HG03135 (cell line): ENCODE measurements around the gene MAPRE3.

Experiments used
- ATAC-seq: cut with Tn5 transposase; IDR thresholded peaks from one replicate; pipeline ENCODE4 v1.9.1; 2021; ENCODE audit warnings: mild to moderate bottlenecking, moderate library complexity; ENCODE audit not compliant: unreplicated experiment

Gene MAPRE3

GRCh38 chr2:27038631-27039339 is 68.3 kb downstream of the MAPRE3 start:
- no peak for ATAC-seq

DNA sequence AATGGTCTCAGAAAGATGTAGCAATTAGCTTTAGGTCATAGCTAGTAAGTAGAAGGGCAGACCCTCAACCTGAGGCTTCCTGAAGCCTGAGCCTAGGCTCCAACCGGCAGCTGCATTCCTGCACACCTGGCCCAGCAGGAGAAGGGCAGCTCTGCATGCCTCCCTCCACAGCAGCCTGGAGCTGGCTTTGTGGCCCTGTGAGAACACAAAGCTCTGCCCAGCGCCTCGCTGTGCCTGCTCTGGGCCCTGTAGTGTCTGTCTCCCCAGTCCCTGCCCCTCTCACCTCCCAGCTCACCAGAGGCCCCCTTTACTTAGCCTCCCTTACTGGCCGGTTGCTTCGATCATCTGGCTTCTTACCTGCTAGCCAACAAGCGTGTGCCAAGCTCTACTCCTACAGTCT is 69.0 kb downstream of the MAPRE3 start:
- ATAC-seq, result no peak

DNA sequence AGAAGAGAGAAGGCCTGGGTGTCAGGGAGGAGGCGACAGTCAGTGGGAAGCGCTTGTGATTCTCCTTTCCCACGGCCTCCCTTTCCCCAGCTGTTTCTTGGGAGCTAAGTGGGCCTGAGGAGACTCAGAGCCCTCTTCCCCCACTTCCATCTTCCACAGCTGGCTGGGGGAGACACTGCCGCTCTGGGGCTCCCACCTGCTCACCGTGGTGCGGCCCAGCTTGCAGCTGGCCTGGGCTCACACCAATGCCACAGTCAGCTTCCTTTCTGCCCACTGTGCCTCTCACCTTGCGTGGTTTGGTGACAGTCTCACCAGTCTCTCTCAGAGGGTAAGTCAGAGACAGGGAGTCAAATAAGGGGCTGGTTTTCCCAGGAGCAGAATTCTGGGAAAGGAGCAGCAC is 69.4 kb downstream of the MAPRE3 start:
- no peak for ATAC-seq

DNA sequence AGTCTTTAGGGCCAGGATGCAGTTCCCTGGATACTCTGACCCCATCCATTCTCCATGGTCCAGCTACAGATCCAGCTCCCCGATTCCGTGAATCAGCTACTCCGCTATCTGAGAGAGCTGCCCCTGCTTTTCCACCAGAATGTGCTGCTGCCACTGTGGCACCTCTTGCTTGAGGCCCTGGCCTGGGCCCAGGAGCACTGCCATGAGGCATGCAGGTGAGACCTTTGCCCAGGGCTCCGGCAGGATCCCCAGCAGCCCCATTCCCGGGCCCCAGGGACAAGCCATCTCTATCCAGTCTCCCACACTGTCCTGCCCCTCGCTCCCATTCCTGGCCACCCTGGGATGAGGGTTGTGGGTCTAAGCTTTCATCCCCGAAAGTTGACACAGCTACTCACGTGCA is 69.8 kb downstream of the MAPRE3 start:
- no peak for ATAC-seq

- peak; percentile 24 for ATAC-seq
Measured at GRCh38 chr2:27041752-27042151, 71.3 kb downstream of the MAPRE3 start.

DNA sequence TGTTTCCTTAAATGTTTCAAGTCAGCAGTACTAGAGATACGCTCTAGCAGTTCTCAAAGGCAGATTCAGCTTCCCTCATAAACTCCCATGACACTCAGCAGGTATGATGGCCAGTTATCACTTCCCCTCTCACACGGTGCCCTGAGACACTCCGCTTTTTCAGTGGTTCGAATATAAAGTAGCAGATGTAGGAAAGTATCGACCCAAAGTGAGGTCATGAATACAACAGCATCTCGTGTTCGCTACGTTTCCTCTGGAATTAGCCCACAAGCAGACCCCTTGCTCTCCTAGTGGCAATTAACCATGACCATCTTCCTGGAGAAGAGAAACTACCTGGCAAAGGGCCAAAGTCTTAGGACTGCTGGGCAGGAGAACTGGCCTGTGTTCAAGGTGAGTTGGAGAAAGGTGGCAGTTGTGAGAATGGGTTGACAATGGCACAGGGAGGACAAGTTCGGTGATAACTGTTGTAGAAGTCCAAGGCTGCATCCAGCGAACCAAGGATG is 71.8 kb downstream of the MAPRE3 start:
- ATAC-seq, result peak; percentile 56

DNA sequence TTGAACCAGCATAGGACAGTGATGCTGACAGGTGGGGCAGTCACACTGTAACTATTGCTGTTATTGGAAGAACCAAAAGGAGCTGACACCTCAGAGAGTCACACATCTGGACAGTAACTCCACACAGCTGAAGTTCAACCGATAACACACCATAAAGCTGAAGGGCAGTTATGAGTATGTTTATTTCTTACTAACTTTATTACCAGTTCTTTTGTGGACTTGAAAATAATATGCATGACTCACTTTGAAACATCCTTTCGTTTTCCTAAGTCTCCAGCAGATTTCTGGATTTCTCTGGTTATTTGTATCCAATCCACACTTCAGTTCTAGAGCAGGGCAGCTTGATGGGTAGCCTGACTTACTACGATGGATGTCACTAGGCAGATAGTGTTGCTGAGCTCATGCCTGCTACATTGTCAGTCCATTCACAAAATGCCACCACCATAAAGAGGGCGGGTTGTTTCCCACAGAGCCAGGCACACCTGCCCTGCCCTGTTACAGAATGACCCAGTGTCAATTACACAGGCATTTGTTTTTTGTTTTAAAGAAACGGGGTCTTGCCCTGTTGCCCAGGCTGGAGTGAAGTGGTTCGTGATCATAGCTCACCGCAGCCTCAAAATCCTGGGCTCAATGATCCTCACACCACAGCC is 72.7 kb downstream of the MAPRE3 start:
- ATAC-seq, result no peak

- ATAC-seq, result peak; percentile 23
Measured at GRCh38 chr2:27049422-27050280, 79.2 kb downstream of the MAPRE3 start.

DNA sequence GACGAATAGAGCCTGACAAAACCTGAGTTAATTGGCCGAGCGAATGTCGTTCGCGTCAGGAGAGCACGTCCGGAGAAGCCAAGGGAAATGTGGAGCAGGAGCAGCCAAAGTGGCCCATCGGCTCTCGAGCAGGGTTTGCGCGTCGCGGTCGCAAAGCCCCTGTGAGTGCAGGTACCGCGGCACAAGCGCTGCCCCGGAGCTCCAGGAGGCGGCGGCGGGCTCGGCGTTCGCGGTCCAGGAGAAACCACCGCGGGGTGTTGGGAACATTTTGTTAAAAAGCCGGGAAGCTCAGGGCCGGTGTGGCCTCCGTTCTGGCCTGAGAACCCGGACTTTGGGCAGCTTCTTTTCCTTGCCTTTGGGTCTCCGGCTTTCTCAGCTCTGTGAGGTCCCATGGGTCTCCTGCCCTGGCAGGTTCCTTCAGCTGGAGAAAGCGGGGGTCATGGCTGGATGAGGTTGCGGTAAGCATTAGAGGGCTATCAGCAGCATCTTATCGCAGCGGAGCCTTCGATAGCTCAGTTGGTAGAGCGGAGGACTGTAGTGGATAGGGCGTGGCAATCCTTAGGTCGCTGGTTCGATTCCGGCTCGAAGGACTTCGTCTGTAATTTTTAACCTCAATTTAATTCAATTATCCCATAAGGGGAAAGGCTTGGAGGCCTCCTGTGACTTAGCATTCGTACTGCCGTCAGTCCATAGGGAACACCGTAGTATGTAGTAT is 80.0 kb downstream of the MAPRE3 start:
- peak; percentile 57 for ATAC-seq

- peak; percentile 65 for ATAC-seq
Measured at GRCh38 chr2:27050996-27051901, 80.8 kb downstream of the MAPRE3 start, which contains the start of gene AGBL5. TSS of gene AGBL5 (plus strand) at chr2:27051668. CDS start at chr2:27052959, 1,291 bp downstream.

GRCh38 chr2:27051902-27052645 is 81.6 kb downstream of the MAPRE3 start:
- ATAC-seq, result peak; percentile 2

GRCh38 chr2:27053321-27053720 is 82.9 kb downstream of the MAPRE3 start:
- no peak for ATAC-seq

- no peak for ATAC-seq
Measured at GRCh38 chr2:27053776-27054175, 83.3 kb downstream of the MAPRE3 start.

DNA sequence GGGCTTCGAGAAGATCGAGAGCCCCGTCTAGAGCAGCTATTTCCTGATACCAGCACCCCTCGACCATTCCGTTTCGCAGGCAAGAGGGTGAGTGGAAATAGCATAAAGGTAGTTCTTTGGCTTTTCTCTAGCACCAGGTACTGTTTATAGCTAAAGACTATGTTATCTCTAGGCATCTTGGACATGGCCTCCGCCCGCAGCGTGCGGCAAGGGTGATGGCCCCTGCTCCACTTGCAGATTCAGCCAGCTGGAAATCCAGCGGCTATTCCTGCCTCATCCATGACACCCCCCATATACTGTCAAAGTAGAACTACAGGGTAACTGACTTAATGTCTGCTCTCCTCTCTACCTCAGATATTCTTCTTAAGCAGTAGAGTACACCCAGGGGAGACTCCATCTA is 84.3 kb downstream of the MAPRE3 start:
- ATAC-seq, result no peak

DNA sequence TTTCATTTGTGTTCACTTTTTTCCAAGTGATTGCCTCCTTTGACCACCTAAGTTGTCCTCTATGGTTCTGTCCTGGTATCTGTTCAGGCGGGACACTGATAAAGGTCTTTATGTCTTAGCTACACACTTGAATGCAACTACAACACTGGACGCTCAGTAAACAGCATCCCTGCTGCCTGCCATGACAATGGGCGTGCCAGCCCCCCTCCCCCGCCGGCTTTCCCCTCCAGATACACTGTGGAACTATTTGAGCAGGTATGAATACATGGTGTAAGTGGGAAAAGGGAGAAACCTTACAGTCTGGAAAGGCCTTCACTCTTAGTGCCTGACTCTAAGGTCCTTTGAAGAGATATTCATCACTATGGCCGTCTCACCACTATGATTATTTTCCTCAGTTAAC is 86.7 kb downstream of the MAPRE3 start:
- ATAC-seq, result no peak

GRCh38 chr2:27058210-27058609 is 87.8 kb downstream of the MAPRE3 start:
- ATAC-seq, result no peak

DNA sequence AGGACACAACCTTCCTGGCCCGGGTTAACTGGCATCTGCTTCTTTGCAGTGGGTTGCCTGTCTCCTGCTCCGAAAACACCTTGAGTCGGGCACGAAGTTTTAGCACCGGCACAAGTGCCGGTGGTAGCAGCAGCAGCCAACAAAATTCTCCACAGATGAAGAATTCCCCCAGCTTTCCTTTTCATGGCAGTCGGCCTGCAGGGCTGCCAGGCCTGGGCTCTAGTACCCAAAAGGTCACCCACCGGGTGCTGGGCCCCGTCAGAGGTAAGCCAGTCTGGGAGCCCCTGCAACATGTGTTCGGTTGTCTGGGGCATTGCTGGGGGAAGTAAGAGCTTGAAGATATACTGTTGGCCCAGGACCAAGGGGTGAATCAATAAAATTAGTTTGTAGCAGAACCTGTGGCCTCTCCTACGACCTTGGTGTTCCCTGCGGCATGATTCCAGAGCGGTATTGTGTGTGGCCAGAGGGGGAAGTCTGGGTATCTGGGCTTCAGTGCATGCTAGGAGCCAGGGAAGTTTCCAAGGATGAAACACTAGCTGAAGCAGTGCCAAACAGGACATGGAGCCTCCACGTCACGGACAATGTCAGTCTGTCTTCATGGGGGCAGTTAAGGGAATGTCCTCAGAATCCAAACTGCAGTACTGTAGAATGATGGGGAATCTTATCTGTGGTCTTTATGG is 88.8 kb downstream of the MAPRE3 start:
- ATAC-seq, result no peak

- ATAC-seq, result no peak
Measured at GRCh38 chr2:27060323-27060722, 89.9 kb downstream of the MAPRE3 start.
